Central memory CD8-positive, alpha-beta T cell (primary cell): ENCODE data around the gene PPIL6.

Experiments used
- ATAC-seq: fragments of 150-1000 bp; cut with Tn5 transposase; replicated peaks from 2 replicates; pipeline ENCODE4 v1.10.0; 2022; ENCODE audit warnings: mild to moderate bottlenecking, moderate FRiP score, moderate number of reproducible peaks; ENCODE audit not compliant: poor library complexity, severe bottlenecking; ENCODE audit errors: extremely low read depth
- DNase-seq, 2 donors: peaks; one replicate each; pipeline ENCODE4 v3.0.0; 2021; ENCODE audit warnings: low spot score in 2 of 2
- H3K27ac Mint-ChIP-seq: one replicate; pipeline ENCODE4 v1.8.0; 2022; ENCODE audit warnings: low read depth, mild to moderate bottlenecking, moderate library complexity, mixed read lengths
- H3K27me3 Mint-ChIP-seq: one replicate; pipeline ENCODE4 v1.8.0; 2022; ENCODE audit warnings: mixed read lengths
- H3K36me3 Mint-ChIP-seq: one replicate; pipeline ENCODE4 v1.8.0; 2022; ENCODE audit warnings: mild to moderate bottlenecking, moderate library complexity, mixed read lengths; ENCODE audit not compliant: insufficient read depth
- H3K4me1 Mint-ChIP-seq: one replicate; pipeline ENCODE4 v1.8.0; 2022; ENCODE audit warnings: mixed read lengths
- H3K4me3 Mint-ChIP-seq: one replicate; pipeline ENCODE4 v1.8.0; 2022; ENCODE audit warnings: mild to moderate bottlenecking, moderate library complexity, mixed read lengths
- H3K9me3 Mint-ChIP-seq: one replicate; pipeline ENCODE4 v1.8.0; 2022; ENCODE audit warnings: mixed read lengths

PPIL6 gene

GRCh38 chr6:109441069-109441816, 815 bp upstream of the PPIL6 start:
- H3K4me1 Mint-ChIP-seq = peaks cover 28% of the 10 kb centered on the region
- peaks cover 13% of the 10 kb centered on the region for H3K36me3 Mint-ChIP-seq
- DNase-seq = peak; percentile 30 to 45
- H3K27me3 Mint-ChIP-seq = no peaks in the 10 kb centered on the region
- ATAC-seq = peak; percentile 55
- peak overlapping the region; percentile 95 for H3K4me3 Mint-ChIP-seq
- peak overlapping the region; percentile 95 for H3K27ac Mint-ChIP-seq
- H3K9me3 Mint-ChIP-seq = no peaks in the 10 kb centered on the region

- H3K4me1 Mint-ChIP-seq = peaks cover 2% of the 10 kb centered on the region
- peaks cover 9% of the 10 kb centered on the region for H3K36me3 Mint-ChIP-seq
- DNase-seq (no peak), ATAC-seq (no peak)
- no peak overlapping the region for H3K4me3 Mint-ChIP-seq
- no peak overlapping the region for H3K27ac Mint-ChIP-seq
- H3K27me3 Mint-ChIP-seq = no peaks in the 10 kb centered on the region
- H3K9me3 Mint-ChIP-seq = no peaks in the 10 kb centered on the region
Measured at GRCh38 chr6:109436041-109436440, 4.4 kb downstream of the PPIL6 start.

GRCh38 chr6:109434456-109434855, 6.0 kb downstream of the PPIL6 start:
- Mint-ChIP-seq H3K9me3 (no peaks in the 10 kb centered on the region), H3K36me3 (peaks cover 3% of the 10 kb centered on the region), H3K4me1 (no peaks in the 10 kb centered on the region), H3K27me3 (peaks cover 12% of the 10 kb centered on the region), H3K4me3 (no peak overlapping the region), H3K27ac (no peak overlapping the region)
- DNase-seq = no peak
- ATAC-seq = no peak

- peaks cover 5% of the 10 kb centered on the region for H3K4me1 Mint-ChIP-seq
Measured at GRCh38 chr6:109429496-109429895, 10.9 kb downstream of the PPIL6 start.

DNA sequence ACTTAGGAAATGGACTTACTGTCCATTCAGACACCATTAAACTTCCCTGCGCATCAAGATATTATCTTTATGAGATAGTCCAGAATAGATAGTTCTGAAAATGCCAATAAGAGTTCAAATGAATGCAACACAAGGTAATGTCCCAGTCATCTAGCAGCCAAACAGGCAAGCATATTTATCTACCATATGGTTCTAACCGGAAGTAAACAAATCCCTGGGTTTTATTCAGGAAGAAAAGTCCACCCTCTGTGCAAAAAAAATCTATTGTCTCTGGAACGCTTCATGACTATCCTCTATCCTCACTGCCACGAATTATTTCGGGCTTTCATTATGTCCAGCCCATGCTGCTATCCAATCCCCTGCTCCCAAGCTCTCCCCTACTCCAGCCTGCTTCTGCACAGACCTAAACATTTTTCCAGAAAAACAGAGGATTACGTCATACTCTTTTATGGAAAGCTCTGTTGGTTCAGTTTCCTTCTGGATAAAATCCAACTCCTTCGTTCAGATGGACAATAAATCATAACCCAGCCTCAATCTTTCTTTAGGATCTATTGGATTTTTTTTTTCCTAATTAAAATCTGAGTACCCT, 11.4 kb downstream of the PPIL6 start:
- DNase-seq = no peak
- no peak overlapping the region for H3K4me3 Mint-ChIP-seq

More at GRCh38 chr6:109429496-109429895, 10.9 kb downstream of the PPIL6 start:
- peaks cover 2% of the 10 kb centered on the region for H3K36me3 Mint-ChIP-seq
- no peak for ATAC-seq
- peak overlapping the region; percentile 7 for H3K27ac Mint-ChIP-seq
- H3K4me3 Mint-ChIP-seq = no peak overlapping the region
- no peak for DNase-seq
- peaks cover 27% of the 10 kb centered on the region for H3K27me3 Mint-ChIP-seq
- H3K9me3 Mint-ChIP-seq = no peaks in the 10 kb centered on the region

GRCh38 chr6:109424946-109425345, 15.5 kb downstream of the PPIL6 start:
- Mint-ChIP-seq H3K36me3 (no peaks in the 10 kb centered on the region), H3K27me3 (peaks cover 20% of the 10 kb centered on the region), H3K4me1 (peaks cover 5% of the 10 kb centered on the region), H3K4me3 (no peak overlapping the region), H3K27ac (no peak overlapping the region), H3K9me3 (no peaks in the 10 kb centered on the region)
- ATAC-seq (no peak), DNase-seq (no peak)

More for the DNA sequence above, 11.4 kb downstream of the PPIL6 start:
- peak overlapping the region; percentile 7 for H3K27ac Mint-ChIP-seq
- no peak for ATAC-seq
- H3K9me3 Mint-ChIP-seq = no peaks in the 10 kb centered on the region
- peaks cover 27% of the 10 kb centered on the region for H3K27me3 Mint-ChIP-seq
- H3K4me1 Mint-ChIP-seq = peaks cover 5% of the 10 kb centered on the region
- H3K36me3 Mint-ChIP-seq = peaks cover 2% of the 10 kb centered on the region

DNA sequence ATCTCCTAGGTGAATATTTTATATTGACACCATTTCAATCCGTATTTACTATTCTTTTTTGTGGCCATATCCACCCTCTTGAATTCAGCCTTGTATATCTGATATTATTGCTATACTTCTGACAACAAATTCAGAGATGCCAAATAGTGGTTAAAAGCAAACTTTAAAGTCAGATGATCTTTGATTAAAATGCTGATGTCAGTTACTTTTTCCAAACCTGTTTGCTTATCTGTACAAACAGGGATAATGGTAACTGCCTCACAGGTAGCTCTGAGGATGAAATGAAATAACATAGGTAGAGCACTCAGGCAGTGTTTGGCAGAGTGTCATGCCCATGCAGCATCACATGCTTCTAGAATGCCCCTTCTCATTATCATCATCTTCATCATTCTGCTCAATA, 19.2 kb downstream of the PPIL6 start:
- DNase-seq (no peak), ATAC-seq (no peak)
- Mint-ChIP-seq H3K9me3 (no peaks in the 10 kb centered on the region), H3K36me3 (no peaks in the 10 kb centered on the region), H3K27ac (no peak overlapping the region), H3K4me1 (peaks cover 5% of the 10 kb centered on the region), H3K27me3 (no peaks in the 10 kb centered on the region), H3K4me3 (no peak overlapping the region)

- no peaks in the 10 kb centered on the region for H3K27me3 Mint-ChIP-seq
Measured at GRCh38 chr6:109420751-109421150, 19.7 kb downstream of the PPIL6 start.

DNA sequence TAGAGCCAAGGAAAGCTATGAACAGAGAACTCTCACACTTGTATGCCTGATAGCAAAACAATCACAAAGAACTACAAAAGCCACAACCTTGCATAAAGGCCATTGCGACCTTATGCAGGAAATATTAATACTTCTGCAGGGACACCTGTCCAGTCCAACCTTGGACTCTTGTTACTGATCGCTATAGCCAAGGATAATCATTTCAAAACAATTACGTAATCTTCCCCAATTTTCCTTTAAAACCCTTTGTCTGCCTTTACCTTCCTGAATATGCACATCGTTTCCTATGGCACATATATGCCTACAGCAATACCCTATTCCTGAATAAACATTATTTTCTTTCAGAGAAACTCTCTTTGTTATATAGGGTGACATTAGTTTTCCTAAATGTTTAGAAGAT, 22.8 kb downstream of the PPIL6 start:
- Mint-ChIP-seq H3K27me3 (no peaks in the 10 kb centered on the region), H3K27ac (no peak overlapping the region), H3K36me3 (no peaks in the 10 kb centered on the region), H3K4me3 (no peak overlapping the region), H3K4me1 (no peaks in the 10 kb centered on the region), H3K9me3 (no peaks in the 10 kb centered on the region)
- ATAC-seq (no peak), DNase-seq (no peak)

More at GRCh38 chr6:109420751-109421150, 19.7 kb downstream of the PPIL6 start:
- ATAC-seq (no peak), DNase-seq (no peak)
- no peak overlapping the region for H3K4me3 Mint-ChIP-seq
- H3K4me1 Mint-ChIP-seq = peaks cover 5% of the 10 kb centered on the region
- H3K9me3 Mint-ChIP-seq = no peaks in the 10 kb centered on the region
- H3K36me3 Mint-ChIP-seq = no peaks in the 10 kb centered on the region
- H3K27ac Mint-ChIP-seq = no peak overlapping the region

GRCh38 chr6:109411034-109411433, 29.4 kb downstream of the PPIL6 start:
- H3K4me3 Mint-ChIP-seq = no peak overlapping the region
- H3K36me3 Mint-ChIP-seq = no peaks in the 10 kb centered on the region
- DNase-seq (no peak), ATAC-seq (no peak)
- no peak overlapping the region for H3K27ac Mint-ChIP-seq
- H3K9me3 Mint-ChIP-seq = no peaks in the 10 kb centered on the region
- no peaks in the 10 kb centered on the region for H3K4me1 Mint-ChIP-seq
- H3K27me3 Mint-ChIP-seq = no peaks in the 10 kb centered on the region

DNA sequence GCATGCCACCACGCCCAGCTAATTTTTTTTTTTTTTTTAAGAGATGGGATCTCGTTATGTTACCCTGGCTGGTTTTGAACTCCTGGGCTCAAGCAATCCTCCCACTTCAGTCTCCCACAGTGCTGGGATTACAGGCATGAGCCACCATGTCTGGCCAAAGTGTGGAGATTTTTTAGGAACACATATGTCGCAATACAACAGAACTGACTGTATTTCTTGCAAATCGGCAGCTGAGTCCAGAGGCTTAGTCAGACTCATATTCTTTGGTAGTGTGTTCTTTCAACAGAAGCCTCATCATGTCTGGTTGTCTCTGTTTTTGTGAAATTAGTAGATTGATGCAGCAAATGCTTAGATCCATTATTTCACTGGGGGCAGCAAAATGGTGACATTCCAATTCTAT, 34.2 kb downstream of the PPIL6 start:
- H3K4me3 Mint-ChIP-seq = no peak overlapping the region
- H3K4me1 Mint-ChIP-seq = no peaks in the 10 kb centered on the region
- no peaks in the 10 kb centered on the region for H3K27me3 Mint-ChIP-seq
- no peak overlapping the region for H3K27ac Mint-ChIP-seq
- H3K36me3 Mint-ChIP-seq = no peaks in the 10 kb centered on the region
- DNase-seq (no peak), ATAC-seq (no peak)
- H3K9me3 Mint-ChIP-seq = no peaks in the 10 kb centered on the region

- Mint-ChIP-seq H3K4me3 (no peak overlapping the region), H3K27me3 (no peaks in the 10 kb centered on the region), H3K4me1 (no peaks in the 10 kb centered on the region), H3K36me3 (no peaks in the 10 kb centered on the region), H3K9me3 (no peaks in the 10 kb centered on the region), H3K27ac (no peak overlapping the region)
- DNase-seq (no peak), ATAC-seq (no peak)
Measured at GRCh38 chr6:109397020-109397419, 43.4 kb downstream of the PPIL6 start.

DNA sequence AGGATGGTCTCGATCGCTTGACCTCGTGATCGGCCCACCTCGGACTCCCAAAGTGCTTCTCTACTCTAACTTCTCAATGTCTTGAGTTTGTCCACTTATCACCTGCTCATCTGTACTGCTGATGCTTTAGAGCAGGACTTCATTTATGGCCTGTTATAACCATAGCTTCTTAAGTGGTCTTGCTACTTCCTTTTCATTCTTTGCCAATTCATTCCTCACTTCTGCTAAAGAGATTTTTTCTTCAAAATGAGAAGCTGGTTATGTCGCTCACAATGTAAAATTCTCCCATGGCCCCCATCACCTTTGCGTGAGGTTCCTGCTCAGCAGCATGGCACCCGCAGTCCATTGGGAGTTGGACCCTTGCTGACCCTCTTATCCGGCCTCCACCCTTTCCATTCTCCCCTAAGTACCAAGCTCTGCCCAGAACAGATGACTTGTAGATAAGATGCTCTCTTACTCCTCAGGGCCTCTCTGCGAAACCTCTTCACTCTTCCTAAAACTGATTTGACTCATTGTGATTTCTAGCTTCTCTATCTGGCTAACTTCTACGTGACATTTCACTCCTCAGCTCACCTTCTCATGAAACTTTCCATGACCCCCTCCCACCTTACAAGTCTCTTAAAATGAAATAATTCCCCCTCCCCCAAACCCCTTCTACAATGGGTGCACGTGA, 44.2 kb downstream of the PPIL6 start:
- no peaks in the 10 kb centered on the region for H3K36me3 Mint-ChIP-seq
- no peak overlapping the region for H3K27ac Mint-ChIP-seq
- no peaks in the 10 kb centered on the region for H3K27me3 Mint-ChIP-seq
- H3K4me3 Mint-ChIP-seq = no peak overlapping the region
- no peaks in the 10 kb centered on the region for H3K4me1 Mint-ChIP-seq
- ATAC-seq = no peak
- H3K9me3 Mint-ChIP-seq = no peaks in the 10 kb centered on the region
- no peak for DNase-seq
